HEK293 (cell line): ENCODE data around the gene PFKFB1.

Source experiments
- CTCF ChIA-PET: fragments of 350-600 bp; formaldehyde crosslinking; extraction: SDS; loops from one replicate; lab custom pipeline; 2021; ENCODE audit warnings: antibody characterized with exemption; lab: Yijun Ruan, JAX
- POLR2A ChIA-PET: fragments of 300-600 bp; formaldehyde crosslinking; extraction: SDS; loops from one replicate; lab custom pipeline; 2020; ENCODE audit warnings: antibody characterized with exemption, inconsistent platforms; lab: Yijun Ruan, JAX
- H3K27ac ChIP-seq: fragments of 200-500 bp; sonication (Bioruptor generic); 2 replicates; pipeline ENCODE4 v1.5.1; 2014; ENCODE audit warnings: low read depth, low read length, control low read depth, inconsistent platforms; ENCODE audit errors: extremely low read depth
- H3K36me3 ChIP-seq, 2 experiments: fragments of 200-500 bp in 1 of 2; sonication (Bioruptor generic) in 1 of 2; 1 replicate in 1 of 2; 2 replicates in 1 of 2; pipeline ENCODE4 v1.5.1; 2014 to 2017; ENCODE audit warnings: inconsistent platforms in 2 of 2, low read length in 2 of 2; ENCODE audit not compliant: control insufficient read depth in 2 of 2, insufficient read depth in 1 of 2
- H3K4me1 ChIP-seq: fragments of 200-500 bp; sonication (Bioruptor generic); 2 replicates; pipeline ENCODE4 v1.5.1; 2014; ENCODE audit warnings: mild to moderate bottlenecking, low read length, inconsistent platforms; ENCODE audit not compliant: control insufficient read depth, insufficient read depth
- H3K4me3 ChIP-seq: 2 replicates; pipeline ENCODE4 v1.5.1; 2011; ENCODE audit warnings: low read depth, mild to moderate bottlenecking, control low read depth, low read length, moderate library complexity
- H3K9me3 ChIP-seq: fragments of 200-500 bp; sonication (Bioruptor generic); 2 replicates; pipeline ENCODE4 v1.5.1; 2014; ENCODE audit warnings: low read depth, low read length, inconsistent platforms; ENCODE audit not compliant: control insufficient read depth, insufficient read depth
- AEBP2 ChIP-seq: fragments of 450-650 bp; formaldehyde crosslinking; IDR thresholded peaks from 2 replicates; pipeline ENCODE4 v1.5.1; 2016; ENCODE audit warnings: missing biosample characterization, missing genetic modification characterization, borderline replicate concordance
- SCRT1 ChIP-seq: fragments of 450-650 bp; formaldehyde crosslinking; IDR thresholded peaks from 2 replicates; pipeline ENCODE4 v1.5.1; 2016; ENCODE audit warnings: missing biosample characterization, missing genetic modification characterization, borderline replicate concordance
- ZNF214 ChIP-seq: fragments of 450-650 bp; formaldehyde crosslinking; IDR thresholded peaks from 2 replicates; pipeline ENCODE4 v1.5.1; 2017; ENCODE audit warnings: missing biosample characterization, mild to moderate bottlenecking, missing genetic modification characterization, borderline replicate concordance
- ZNF707 ChIP-seq: fragments of 450-650 bp; formaldehyde crosslinking; IDR thresholded peaks from 2 replicates; pipeline ENCODE4 v1.5.1; 2016; ENCODE audit warnings: missing biosample characterization, missing genetic modification characterization
- ZNF76 ChIP-seq: fragments of 450-650 bp; formaldehyde crosslinking; IDR thresholded peaks from 2 replicates; pipeline ENCODE4; 2016; ENCODE audit warnings: low read depth, missing biosample characterization, missing genetic modification characterization, borderline replicate concordance
- ZNF837 ChIP-seq: fragments of 450-650 bp; formaldehyde crosslinking; IDR thresholded peaks from 2 replicates; pipeline ENCODE4 v1.5.1; 2016; ENCODE audit warnings: missing biosample characterization, missing genetic modification characterization
- TF ChIP-seq, protein P1 (sequence below): fragments of 450-650 bp; formaldehyde crosslinking; IDR thresholded peaks from 2 replicates; pipeline ENCODE4 v1.5.1; 2016; ENCODE audit warnings: missing biosample characterization, missing genetic modification characterization
- TF ChIP-seq, protein P2 (sequence below): sonication (generic); formaldehyde crosslinking; IDR thresholded peaks from 2 replicates; pipeline ENCODE4 v1.8.1; 2022; ENCODE audit warnings: mild to moderate bottlenecking, moderate library complexity, missing genetic modification reagents
- TF ChIP-seq, protein P3 (sequence below): fragments of 450-650 bp; formaldehyde crosslinking; IDR thresholded peaks from 2 replicates; pipeline ENCODE4 v1.5.1; 2016; ENCODE audit warnings: missing biosample characterization, missing genetic modification characterization
- TF ChIP-seq, protein P4 (sequence below): fragments of 450-650 bp; formaldehyde crosslinking; IDR thresholded peaks from 2 replicates; pipeline ENCODE4 v1.5.1; 2016; ENCODE audit warnings: missing biosample characterization, missing genetic modification characterization
- TF ChIP-seq, protein P5 (sequence below): fragments of 450-650 bp; formaldehyde crosslinking; IDR thresholded peaks from 2 replicates; pipeline ENCODE4 v1.5.1; 2016; ENCODE audit warnings: missing biosample characterization, missing genetic modification characterization

PFKFB1 gene

GRCh38 chrX:54934890-54935289, 59.1 kb downstream of the PFKFB1 start (continued):
- TF ChIP-seq ZNF837 (no peak), ZNF214 (no peak)
- TF ChIP-seq, protein P1, sequence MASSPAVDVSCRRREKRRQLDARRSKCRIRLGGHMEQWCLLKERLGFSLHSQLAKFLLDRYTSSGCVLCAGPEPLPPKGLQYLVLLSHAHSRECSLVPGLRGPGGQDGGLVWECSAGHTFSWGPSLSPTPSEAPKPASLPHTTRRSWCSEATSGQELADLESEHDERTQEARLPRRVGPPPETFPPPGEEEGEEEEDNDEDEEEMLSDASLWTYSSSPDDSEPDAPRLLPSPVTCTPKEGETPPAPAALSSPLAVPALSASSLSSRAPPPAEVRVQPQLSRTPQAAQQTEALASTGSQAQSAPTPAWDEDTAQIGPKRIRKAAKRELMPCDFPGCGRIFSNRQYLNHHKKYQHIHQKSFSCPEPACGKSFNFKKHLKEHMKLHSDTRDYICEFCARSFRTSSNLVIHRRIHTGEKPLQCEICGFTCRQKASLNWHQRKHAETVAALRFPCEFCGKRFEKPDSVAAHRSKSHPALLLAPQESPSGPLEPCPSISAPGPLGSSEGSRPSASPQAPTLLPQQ (tag by site-specific recombination), result no peak
- TF ChIP-seq, protein P2, sequence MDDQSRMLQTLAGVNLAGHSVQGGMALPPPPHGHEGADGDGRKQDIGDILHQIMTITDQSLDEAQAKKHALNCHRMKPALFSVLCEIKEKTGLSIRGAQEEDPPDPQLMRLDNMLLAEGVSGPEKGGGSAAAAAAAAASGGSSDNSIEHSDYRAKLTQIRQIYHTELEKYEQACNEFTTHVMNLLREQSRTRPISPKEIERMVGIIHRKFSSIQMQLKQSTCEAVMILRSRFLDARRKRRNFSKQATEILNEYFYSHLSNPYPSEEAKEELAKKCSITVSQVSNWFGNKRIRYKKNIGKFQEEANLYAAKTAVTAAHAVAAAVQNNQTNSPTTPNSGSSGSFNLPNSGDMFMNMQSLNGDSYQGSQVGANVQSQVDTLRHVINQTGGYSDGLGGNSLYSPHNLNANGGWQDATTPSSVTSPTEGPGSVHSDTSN, result no peak

DNA sequence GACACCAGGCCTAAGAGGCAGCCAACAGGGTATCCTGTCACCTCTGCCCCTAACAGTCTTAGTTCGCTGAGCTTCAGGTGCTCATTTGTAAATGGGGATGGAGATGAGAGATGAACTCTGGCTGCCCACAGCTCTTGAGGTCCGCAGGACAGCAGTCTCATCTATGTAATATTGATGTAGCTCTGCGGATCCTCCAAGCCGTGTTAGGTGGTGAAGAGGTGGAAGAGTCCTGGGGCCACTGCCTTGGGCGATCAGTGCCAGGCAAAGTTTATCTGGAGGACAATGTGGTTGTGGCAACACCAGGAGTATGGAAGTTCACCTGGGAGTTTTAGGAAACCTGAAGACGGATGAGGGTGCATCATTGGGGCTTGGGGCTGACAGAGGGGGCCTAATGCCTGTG, 59.9 kb downstream of the PFKFB1 start:
- H3K4me3 ChIP-seq, result no peak overlapping the region
- TF ChIP-seq ZNF707 (tag by site-specific recombination) (no peak), ZNF76 (tag by site-specific recombination) (no peak), AEBP2 (tag by site-specific recombination) (no peak), SCRT1 (tag by site-specific recombination) (no peak)
- TF ChIP-seq, protein P3, sequence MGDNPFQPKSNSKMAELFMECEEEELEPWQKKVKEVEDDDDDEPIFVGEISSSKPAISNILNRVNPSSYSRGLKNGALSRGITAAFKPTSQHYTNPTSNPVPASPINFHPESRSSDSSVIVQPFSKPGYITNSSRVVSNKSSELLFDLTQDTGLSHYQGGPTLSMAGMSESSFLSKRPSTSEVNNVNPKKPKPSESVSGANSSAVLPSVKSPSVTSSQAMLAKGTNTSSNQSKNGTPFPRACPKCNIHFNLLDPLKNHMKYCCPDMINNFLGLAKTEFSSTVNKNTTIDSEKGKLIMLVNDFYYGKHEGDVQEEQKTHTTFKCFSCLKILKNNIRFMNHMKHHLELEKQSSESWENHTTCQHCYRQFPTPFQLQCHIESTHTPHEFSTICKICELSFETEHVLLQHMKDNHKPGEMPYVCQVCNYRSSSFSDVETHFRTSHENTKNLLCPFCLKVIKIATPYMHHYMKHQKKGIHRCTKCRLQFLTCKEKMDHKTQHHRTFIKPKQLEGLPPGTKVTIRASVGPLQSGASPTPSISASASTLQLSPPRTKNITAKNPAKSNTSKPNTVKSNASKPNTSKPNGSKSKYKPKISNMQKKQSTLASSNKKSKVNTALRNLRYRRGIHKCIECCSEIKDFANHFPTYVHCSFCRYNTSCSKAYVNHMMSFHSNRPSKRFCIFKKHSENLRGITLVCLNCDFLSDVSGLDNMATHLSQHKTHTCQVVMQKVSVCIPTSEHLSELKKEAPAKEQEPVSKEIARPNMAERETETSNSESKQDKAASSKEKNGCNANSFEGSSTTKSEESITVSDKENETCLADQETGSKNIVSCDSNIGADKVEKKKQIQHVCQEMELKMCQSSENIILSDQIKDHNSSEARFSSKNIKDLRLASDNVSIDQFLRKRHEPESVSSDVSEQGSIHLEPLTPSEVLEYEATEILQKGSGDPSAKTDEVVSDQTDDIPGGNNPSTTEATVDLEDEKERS, result no peak
- TF ChIP-seq, protein P4, sequence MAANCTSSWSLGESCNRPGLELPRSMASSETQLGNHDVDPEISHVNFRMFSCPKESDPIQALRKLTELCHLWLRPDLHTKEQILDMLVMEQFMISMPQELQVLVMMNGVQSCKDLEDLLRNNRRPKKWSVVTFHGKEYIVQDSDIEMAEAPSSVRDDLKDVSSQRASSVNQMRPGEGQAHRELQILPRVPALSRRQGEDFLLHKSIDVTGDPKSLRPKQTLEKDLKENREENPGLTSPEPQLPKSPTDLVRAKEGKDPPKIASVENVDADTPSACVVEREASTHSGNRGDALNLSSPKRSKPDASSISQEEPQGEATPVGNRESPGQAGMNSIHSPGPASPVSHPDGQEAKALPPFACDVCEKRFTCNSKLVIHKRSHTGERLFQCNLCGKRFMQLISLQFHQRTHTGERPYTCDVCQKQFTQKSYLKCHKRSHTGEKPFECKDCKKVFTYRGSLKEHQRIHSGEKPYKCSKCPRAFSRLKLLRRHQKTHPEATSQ (tag by site-specific recombination), result no peak
- TF ChIP-seq, all 188 proteins: peak for 0
- CTCF ChIA-PET, result no interaction called here
- POLR2A ChIA-PET, result no interaction called here
- no peaks in the 10 kb centered on the region for H3K9me3 ChIP-seq
- no peaks in the 10 kb centered on the region for H3K4me1 ChIP-seq
- H3K27ac ChIP-seq, result no peak overlapping the region
- H3K36me3 ChIP-seq, result peaks cover 0 to 36% of the 10 kb centered on the region in 2 experiments; a peak in 1 of 3 replicates

DNA sequence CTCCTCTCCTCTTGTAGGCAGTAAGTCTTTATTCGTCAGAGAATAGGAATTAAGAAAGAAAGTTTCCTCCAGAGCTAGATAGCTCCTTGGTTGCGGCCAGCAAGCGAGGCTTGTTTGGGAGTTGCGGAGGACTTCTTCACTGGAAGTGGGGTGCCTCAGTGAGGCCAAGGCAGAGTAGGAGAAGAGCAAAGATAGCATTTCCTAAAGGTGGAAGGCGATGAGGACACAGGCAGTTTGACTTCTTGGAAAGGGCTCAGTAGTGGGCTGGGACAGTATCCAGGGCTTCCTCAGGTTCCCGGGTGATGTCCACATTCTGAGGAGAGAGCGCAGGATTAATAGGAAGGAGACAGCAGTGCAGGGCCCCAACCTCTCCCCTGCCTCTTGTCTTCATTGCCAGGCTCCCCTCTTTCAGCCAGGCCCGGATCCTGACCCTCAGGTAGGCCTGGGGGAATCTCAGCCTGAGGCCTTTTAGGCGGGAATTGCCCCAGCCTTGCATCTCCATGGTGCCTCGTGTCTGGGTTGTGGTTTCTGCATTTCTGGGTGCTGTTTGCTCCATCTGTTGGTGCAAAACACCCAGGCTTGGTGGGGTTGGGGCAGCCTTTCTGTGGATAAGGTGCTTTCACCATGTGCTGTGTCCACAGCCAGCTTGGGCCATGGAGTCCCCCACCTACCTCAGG, 60.7 kb downstream of the PFKFB1 start:
- TF ChIP-seq, protein P5, sequence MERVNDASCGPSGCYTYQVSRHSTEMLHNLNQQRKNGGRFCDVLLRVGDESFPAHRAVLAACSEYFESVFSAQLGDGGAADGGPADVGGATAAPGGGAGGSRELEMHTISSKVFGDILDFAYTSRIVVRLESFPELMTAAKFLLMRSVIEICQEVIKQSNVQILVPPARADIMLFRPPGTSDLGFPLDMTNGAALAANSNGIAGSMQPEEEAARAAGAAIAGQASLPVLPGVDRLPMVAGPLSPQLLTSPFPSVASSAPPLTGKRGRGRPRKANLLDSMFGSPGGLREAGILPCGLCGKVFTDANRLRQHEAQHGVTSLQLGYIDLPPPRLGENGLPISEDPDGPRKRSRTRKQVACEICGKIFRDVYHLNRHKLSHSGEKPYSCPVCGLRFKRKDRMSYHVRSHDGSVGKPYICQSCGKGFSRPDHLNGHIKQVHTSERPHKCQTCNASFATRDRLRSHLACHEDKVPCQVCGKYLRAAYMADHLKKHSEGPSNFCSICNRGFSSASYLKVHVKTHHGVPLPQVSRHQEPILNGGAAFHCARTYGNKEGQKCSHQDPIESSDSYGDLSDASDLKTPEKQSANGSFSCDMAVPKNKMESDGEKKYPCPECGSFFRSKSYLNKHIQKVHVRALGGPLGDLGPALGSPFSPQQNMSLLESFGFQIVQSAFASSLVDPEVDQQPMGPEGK, result no peak
- Histone ChIP-seq H3K9me3 (no peaks in the 10 kb centered on the region), H3K36me3 (peaks cover 0 to 43% of the 10 kb centered on the region in 2 experiments; a peak in 1 of 3 replicates), H3K4me1 (no peaks in the 10 kb centered on the region), H3K4me3 (no peak overlapping the region), H3K27ac (no peak overlapping the region)
- ChIA-PET POLR2A (no interaction called here), CTCF (no interaction called here)
